B cell (primary cell): ENCODE data around the gene HSPBAP1. TPM values are rescaled to one million over a fixed set of nuclear protein-coding genes. Genes with fewer than 3 reads are reported as not detected.

ENCODE experiments used
- ATAC-seq: fragments of 200-7000 bp; cut with Tn5 transposase; one replicate; pipeline ENCODE4 v1.10.0; 2021; ENCODE audit warnings: low read depth, mild to moderate bottlenecking, moderate number of reproducible peaks, moderate library complexity
- CTCF ChIA-PET: fragments of 350-600 bp; sonication (Branson Sonifier 250); formaldehyde crosslinking; loops from one replicate; lab custom pipeline; 2021; ENCODE audit warnings: antibody characterized with exemption, inconsistent platforms; lab: Charles Lee
- POLR2A ChIA-PET: fragments of 350-600 bp; sonication (Branson Sonifier 250); formaldehyde crosslinking; loops from one replicate; lab custom pipeline; 2021; ENCODE audit warnings: antibody characterized with exemption; lab: Charles Lee
- DNase-seq: peaks from one replicate; pipeline ENCODE4 v3.0.0; 2013
- H2AFZ ChIP-seq: 2 replicates; pipeline ENCODE4 v1.6.1; 2012; ENCODE audit warnings: mild to moderate bottlenecking, low read depth, low read length; ENCODE audit not compliant: insufficient read depth, poor library complexity, severe bottlenecking
- H3K27ac ChIP-seq, 2 donors: 1 replicate in 1 of 2; 2 replicates in 1 of 2; pipeline ENCODE4 v1.5.1; 2012 to 2013; ENCODE audit warnings: low read length in 2 of 2, mild to moderate bottlenecking in 2 of 2, moderate library complexity in 1 of 2
- H3K27me3 ChIP-seq, 4 experiments: fragments of 200-600 bp in 1 of 4; sonication (generic) in 1 of 4; replicated peaks in 1 of 4; 1 replicate in 2 of 4; 2 replicates in 2 of 4; pipeline versions ENCODE4 v1.6.1 to v1.7.0; 2013 to 2016; ENCODE audit warnings: low read length in 3 of 4, mild to moderate bottlenecking in 2 of 4, mixed read lengths in 1 of 4, moderate library complexity in 1 of 4; ENCODE audit not compliant: insufficient read depth in 4 of 4, control insufficient read depth in 3 of 4; ENCODE audit errors: control extremely low read depth in 1 of 4
- H3K36me3 ChIP-seq, 2 experiments: replicated peaks in 1 of 2; 1 replicate in 1 of 2; 2 replicates in 1 of 2; pipeline versions ENCODE4 v1.6.1 to v1.7.1; 2013; ENCODE audit warnings: low read length in 1 of 2; ENCODE audit not compliant: insufficient read depth in 2 of 2, control insufficient read depth in 1 of 2; ENCODE audit errors: control extremely low read depth in 1 of 2, extremely low read depth in 1 of 2
- H3K4me1 ChIP-seq, 2 donors: fragments of 200-600 bp in 1 of 2; sonication (generic) in 1 of 2; 1 replicate in 1 of 2; 2 replicates in 1 of 2; pipeline versions ENCODE4 v1.5.1 to v1.6.1; 2013 to 2017; ENCODE audit warnings: low read length in 2 of 2; ENCODE audit not compliant: control insufficient read depth in 2 of 2, insufficient read depth in 2 of 2
- H3K4me2 ChIP-seq: replicated peaks from 2 replicates; pipeline ENCODE3; 2012; ENCODE audit warnings: mild to moderate bottlenecking, low read depth, low read length; ENCODE audit not compliant: poor library complexity, severe bottlenecking
- H3K4me3 ChIP-seq, 5 experiments: fragments of 200-600 bp in 1 of 5; sonication (generic) in 1 of 5; 1 replicate in 3 of 5; 2 replicates in 2 of 5; pipeline versions ENCODE4 v1.5.1 to v1.7.0; 2011 to 2016; ENCODE audit warnings: low read length in 4 of 5, mild to moderate bottlenecking in 4 of 5, low read depth in 2 of 5, control low read depth in 1 of 5, moderate library complexity in 1 of 5; ENCODE audit not compliant: insufficient read depth in 1 of 5; ENCODE audit errors: control extremely low read depth in 1 of 5, extremely low read depth in 1 of 5
- H3K79me2 ChIP-seq: fragments of 200-600 bp; sonication (generic); one replicate; pipeline ENCODE4 v1.6.0; 2016; ENCODE audit warnings: low read length; ENCODE audit not compliant: control insufficient read depth, insufficient read depth
- H3K9ac ChIP-seq: fragments of 200-600 bp; sonication (generic); 2 replicates; pipeline ENCODE4 v1.6.1; 2017; ENCODE audit warnings: mild to moderate bottlenecking, low read length, moderate library complexity
- H3K9me3 ChIP-seq, 3 donors: one replicate each; pipeline versions ENCODE4 v1.6.1 to v1.7.1; 2013; ENCODE audit warnings: low read length in 2 of 3; ENCODE audit not compliant: control insufficient read depth in 2 of 3, insufficient read depth in 1 of 3; ENCODE audit errors: control extremely low read depth in 1 of 3
- H4K20me1 ChIP-seq: 2 replicates; pipeline ENCODE4 v1.6.0; 2012; ENCODE audit warnings: mild to moderate bottlenecking, low read length; ENCODE audit not compliant: insufficient read depth, control insufficient read depth, poor library complexity, severe bottlenecking
- H3K27ac Mint-ChIP-seq: one replicate; pipeline ENCODE4 v1.8.0; 2021; ENCODE audit warnings: mixed read lengths
- H3K27me3 Mint-ChIP-seq: one replicate; pipeline ENCODE4 v1.8.0; 2021; ENCODE audit warnings: mixed read lengths
- H3K4me1 Mint-ChIP-seq: one replicate; pipeline ENCODE4 v1.8.0; 2021; ENCODE audit warnings: mixed read lengths
- H3K4me3 Mint-ChIP-seq: one replicate; pipeline ENCODE4 v1.8.0; 2021; ENCODE audit warnings: mixed read lengths
- H3K9me3 Mint-ChIP-seq: one replicate; pipeline ENCODE4 v1.8.0; 2022; ENCODE audit warnings: mixed read lengths; ENCODE audit not compliant: insufficient read depth
- EZH2 ChIP-seq: IDR thresholded peaks from 2 replicates; pipeline ENCODE4 v1.6.1; 2012; ENCODE audit warnings: borderline replicate concordance, low read depth, mild to moderate bottlenecking, moderate library complexity, low read length; ENCODE audit not compliant: insufficient read depth, poor library complexity, severe bottlenecking
- WGBS: methylation state at CpG from one replicate; pipeline ENCODE4 v1.1.5; 2013; ENCODE audit warnings: missing lambda C conversion rate; ENCODE audit not compliant: insufficient coverage; 5-methylcytosine and 5-hydroxymethylcytosine counted together
- intact Hi-C: fragments of 100-400 bp; cut with micrococcal nuclease; formaldehyde crosslinking; loops from one replicate; pipeline ENCODE4 v1.10.0; 2022
- polyA plus RNA-seq: library from polyadenylated mRNA; depleted of rRNA; stranded (reverse); fragments of >200 nt; gene quantifications from 2 replicates; pipeline ENCODE4 v1.2.3, GENCODE V29; 2012
- total RNA-seq, 2 donors: library from RNA; stranded (reverse); fragments of 120-200 nt in 1 of 2; gene quantifications; 1 replicate in 1 of 2; 2 replicates in 1 of 2; pipeline versions ENCODE4 v1.2.3 to v1.2.4, GENCODE V29; 2013 to 2022
- TF ChIP-seq, protein P1 (sequence below): fragments of 200-600 bp; IDR thresholded peaks from one replicate; pipeline ENCODE4 v1.8.0; 2022; ENCODE audit warnings: antibody characterized with exemption, mild to moderate bottlenecking

Gene HSPBAP1
- total and polyA plus RNA-seq, 2 donors (not counting 1 experiment from before 2014, with no cell fraction given), result 23.0 to 49.6 TPM

DNA sequence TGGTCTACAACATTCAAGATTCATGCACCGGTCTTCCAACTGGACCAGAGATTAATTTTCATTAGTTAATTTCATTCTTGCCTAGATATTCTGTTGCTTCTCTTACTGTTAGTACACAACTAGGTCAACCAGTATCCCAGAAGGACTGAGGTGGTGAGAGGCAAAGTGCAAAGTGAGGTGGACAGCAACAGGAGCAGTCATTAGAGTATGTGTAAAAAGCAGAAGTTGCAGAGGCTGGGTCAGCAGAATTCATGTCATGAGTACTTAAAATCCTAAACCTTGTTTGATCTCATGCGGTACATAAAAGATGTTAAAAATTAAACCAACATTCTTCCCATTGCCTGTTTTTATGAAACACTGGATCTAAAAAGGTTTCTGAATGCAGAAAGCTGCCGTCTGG, 66.3 kb downstream of the HSPBAP1 start:
- peaks cover 0 to under 1% of the 10 kb centered on the region in 2 donors for H3K4me1 ChIP-seq
- no peak overlapping the region for H3K4me2 ChIP-seq
- ChIA-PET POLR2A (no interaction called here), CTCF (no interaction called here)
- H3K4me3 ChIP-seq, result no peak overlapping the region
- H3K27ac ChIP-seq, result peak overlapping the region in 1 of 2 donors; percentile 3
- no peak for DNase-seq
- H2AFZ ChIP-seq, result no peak overlapping the region
- H3K36me3 ChIP-seq, result peaks cover 2 to 25% of the 10 kb centered on the region in 2 experiments
- H4K20me1 ChIP-seq, result peaks cover 9% of the 10 kb centered on the region
- peaks cover 0 to 5% (median 0%) of the 10 kb centered on the region in 3 donors for H3K9me3 ChIP-seq
- Mint-ChIP-seq H3K9me3 (no peaks in the 10 kb centered on the region), H3K27ac (peak overlapping the region; percentile 38), H3K4me3 (no peak overlapping the region), H3K27me3 (no peaks in the 10 kb centered on the region), H3K4me1 (peaks cover 6% of the 10 kb centered on the region)
- WGBS, result 100% methylated on average over 1 of the region's 3 CpGs
- TF ChIP-seq EZH2, result no peak
- TF ChIP-seq, protein P1, sequence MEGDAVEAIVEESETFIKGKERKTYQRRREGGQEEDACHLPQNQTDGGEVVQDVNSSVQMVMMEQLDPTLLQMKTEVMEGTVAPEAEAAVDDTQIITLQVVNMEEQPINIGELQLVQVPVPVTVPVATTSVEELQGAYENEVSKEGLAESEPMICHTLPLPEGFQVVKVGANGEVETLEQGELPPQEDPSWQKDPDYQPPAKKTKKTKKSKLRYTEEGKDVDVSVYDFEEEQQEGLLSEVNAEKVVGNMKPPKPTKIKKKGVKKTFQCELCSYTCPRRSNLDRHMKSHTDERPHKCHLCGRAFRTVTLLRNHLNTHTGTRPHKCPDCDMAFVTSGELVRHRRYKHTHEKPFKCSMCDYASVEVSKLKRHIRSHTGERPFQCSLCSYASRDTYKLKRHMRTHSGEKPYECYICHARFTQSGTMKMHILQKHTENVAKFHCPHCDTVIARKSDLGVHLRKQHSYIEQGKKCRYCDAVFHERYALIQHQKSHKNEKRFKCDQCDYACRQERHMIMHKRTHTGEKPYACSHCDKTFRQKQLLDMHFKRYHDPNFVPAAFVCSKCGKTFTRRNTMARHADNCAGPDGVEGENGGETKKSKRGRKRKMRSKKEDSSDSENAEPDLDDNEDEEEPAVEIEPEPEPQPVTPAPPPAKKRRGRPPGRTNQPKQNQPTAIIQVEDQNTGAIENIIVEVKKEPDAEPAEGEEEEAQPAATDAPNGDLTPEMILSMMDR, result no peak
- H3K9ac ChIP-seq, result no peak overlapping the region
- no peak for ATAC-seq
- H3K27me3 ChIP-seq, result no peaks in the 10 kb centered on the region
- H3K79me2 ChIP-seq, result no peaks in the 10 kb centered on the region
- intact Hi-C loops, result no loop called here

GRCh38 chr3:122725106-122725505, 68.5 kb downstream of the HSPBAP1 start:
- H3K27me3 ChIP-seq, result no peaks in the 10 kb centered on the region
- peaks cover 5% of the 10 kb centered on the region for H4K20me1 ChIP-seq
- POLR2A ChIA-PET, result no interaction called here
- H3K4me1 ChIP-seq, result peaks cover 11 to 17% of the 10 kb centered on the region in 2 donors
- Mint-ChIP-seq H3K27ac (no peak overlapping the region), H3K4me1 (peaks cover 16% of the 10 kb centered on the region), H3K27me3 (no peaks in the 10 kb centered on the region), H3K4me3 (no peak overlapping the region), H3K9me3 (no peaks in the 10 kb centered on the region)
- H2AFZ ChIP-seq, result no peak overlapping the region
- H3K27ac ChIP-seq, result no peak overlapping the region
- no peak overlapping the region for H3K4me3 ChIP-seq
- ATAC-seq, result no peak
- H3K9me3 ChIP-seq, result peaks cover 0 to 5% (median 0%) of the 10 kb centered on the region in 3 donors
- no peaks in the 10 kb centered on the region for H3K79me2 ChIP-seq
- no peak for DNase-seq
- WGBS, result 99% methylated on average over 12 of the region's 20 CpGs
- intact Hi-C loops, result no loop called here
- no peak overlapping the region for H3K4me2 ChIP-seq
- CTCF ChIA-PET, result no interaction called here
- peaks cover 0 to 37% of the 10 kb centered on the region in 2 experiments for H3K36me3 ChIP-seq
- TF ChIP-seq, protein P1, result no peak
- no peak for TF ChIP-seq EZH2
- H3K9ac ChIP-seq, result no peak overlapping the region
